Stimulated activated CD4-positive, alpha-beta T cell treated with anti-CD3 and anti-CD28 coated beads, Interleukin-4, amount 100 ng/mL, for 1 hour (primary cell): Measurements from ENCODE around the gene CDHR3.

Experiments used
- DNase-seq: peaks from one replicate; pipeline ENCODE4 v3.0.0-alpha.2; 2020

The CDHR3 gene

GRCh38 chr7:106054156-106054910, 91.3 kb downstream of the CDHR3 start:
- no peak for DNase-seq

GRCh38 chr7:106054971-106055532, 92.0 kb downstream of the CDHR3 start:
- no peak for DNase-seq

GRCh38 chr7:106056513-106057203, 93.6 kb downstream of the CDHR3 start:
- peak; percentile 61 for DNase-seq

- DNase-seq = no peak
Measured at GRCh38 chr7:106057204-106057961, 94.3 kb downstream of the CDHR3 start.

- DNase-seq = no peak
Measured at GRCh38 chr7:106057962-106058927, 95.2 kb downstream of the CDHR3 start.

GRCh38 chr7:106058928-106059324, 95.9 kb downstream of the CDHR3 start:
- DNase-seq = no peak

GRCh38 chr7:106059556-106059955, 96.5 kb downstream of the CDHR3 start:
- DNase-seq = no peak

GRCh38 chr7:106060394-106060920, 97.4 kb downstream of the CDHR3 start:
- no peak for DNase-seq

- DNase-seq = no peak
Measured at GRCh38 chr7:106061301-106061979, 98.4 kb downstream of the CDHR3 start.

- no peak for DNase-seq
Measured at GRCh38 chr7:106062006-106062405, 98.9 kb downstream of the CDHR3 start.

- DNase-seq = no peak
Measured at GRCh38 chr7:106062521-106062931, 99.5 kb downstream of the CDHR3 start.

- DNase-seq = no peak
Measured at GRCh38 chr7:106063024-106063423, 100.0 kb downstream of the CDHR3 start.

- DNase-seq = no peak
Measured at GRCh38 chr7:106063692-106064091, 100.6 kb downstream of the CDHR3 start.

- no peak for DNase-seq
Measured at GRCh38 chr7:106064316-106064715, 101.3 kb downstream of the CDHR3 start.

- no peak for DNase-seq
Measured at GRCh38 chr7:106064771-106065574, 101.9 kb downstream of the CDHR3 start.

GRCh38 chr7:106065575-106066500, 102.8 kb downstream of the CDHR3 start:
- no peak for DNase-seq

GRCh38 chr7:106067678-106068077, 104.6 kb downstream of the CDHR3 start:
- DNase-seq = no peak

- no peak for DNase-seq
Measured at GRCh38 chr7:106068538-106068961, 105.5 kb downstream of the CDHR3 start.

GRCh38 chr7:106068986-106069385, 105.9 kb downstream of the CDHR3 start:
- no peak for DNase-seq
